Activated naive CD8-positive, alpha-beta T cell treated with anti-CD3 and anti-CD28 coated beads, Interleukin-2, amount 50 U/mL, for 16 hours (primary cell): ENCODE measurements around the gene PSMA7.

Source experiments
- DNase-seq: peaks from one replicate; pipeline ENCODE4 v3.0.0-alpha.2; 2020; ENCODE audit warnings: low read depth, low spot score

The PSMA7 gene

GRCh38 chr20:62136283-62137091, 6.7 kb downstream of the PSMA7 start:
- peak; percentile 22 for DNase-seq

GRCh38 chr20:62135573-62136266, 7.5 kb downstream of the PSMA7 start:
- no peak for DNase-seq

GRCh38 chr20:62134735-62135231, 8.4 kb downstream of the PSMA7 start:
- no peak for DNase-seq

- no peak for DNase-seq
Observed at GRCh38 chr20:62133864-62134263, 9.3 kb downstream of the PSMA7 start.

GRCh38 chr20:62133051-62133845, 9.9 kb downstream of the PSMA7 start:
- DNase-seq: no peak

GRCh38 chr20:62132421-62132820, 10.8 kb downstream of the PSMA7 start:
- DNase-seq: no peak

GRCh38 chr20:62131560-62132320, 11.5 kb downstream of the PSMA7 start:
- DNase-seq: no peak

- no peak for DNase-seq
Observed at GRCh38 chr20:62129731-62130531, 13.3 kb downstream of the PSMA7 start.

GRCh38 chr20:62128502-62128901, 14.7 kb downstream of the PSMA7 start:
- DNase-seq: no peak

GRCh38 chr20:62127799-62128198, 15.4 kb downstream of the PSMA7 start:
- no peak for DNase-seq

GRCh38 chr20:62126141-62126540, 17.1 kb downstream of the PSMA7 start:
- no peak for DNase-seq

GRCh38 chr20:62123450-62124118, 19.6 kb downstream of the PSMA7 start:
- no peak for DNase-seq

- DNase-seq: no peak
Observed at GRCh38 chr20:62122654-62123449, 20.3 kb downstream of the PSMA7 start.

- peak; percentile 92 for DNase-seq
Observed at GRCh38 chr20:62121776-62122653, 21.2 kb downstream of the PSMA7 start, which contains the start of gene LSM14B. Gene LSM14B, plus strand, starts transcription at chr20:62122475. Its CDS starts 192 bp downstream, at chr20:62122667.

GRCh38 chr20:62120990-62121775, 22.0 kb downstream of the PSMA7 start:
- DNase-seq: no peak

GRCh38 chr20:62120365-62120762, 22.8 kb downstream of the PSMA7 start:
- no peak for DNase-seq
